NCI-H69 (cell line): ENCODE data around the gene TDP1.

Source experiments
- DNase-seq: peaks from one replicate; lab custom pipeline; 2025; lab: John Stamatoyannopoulos, UW

The TDP1 gene

DNA sequence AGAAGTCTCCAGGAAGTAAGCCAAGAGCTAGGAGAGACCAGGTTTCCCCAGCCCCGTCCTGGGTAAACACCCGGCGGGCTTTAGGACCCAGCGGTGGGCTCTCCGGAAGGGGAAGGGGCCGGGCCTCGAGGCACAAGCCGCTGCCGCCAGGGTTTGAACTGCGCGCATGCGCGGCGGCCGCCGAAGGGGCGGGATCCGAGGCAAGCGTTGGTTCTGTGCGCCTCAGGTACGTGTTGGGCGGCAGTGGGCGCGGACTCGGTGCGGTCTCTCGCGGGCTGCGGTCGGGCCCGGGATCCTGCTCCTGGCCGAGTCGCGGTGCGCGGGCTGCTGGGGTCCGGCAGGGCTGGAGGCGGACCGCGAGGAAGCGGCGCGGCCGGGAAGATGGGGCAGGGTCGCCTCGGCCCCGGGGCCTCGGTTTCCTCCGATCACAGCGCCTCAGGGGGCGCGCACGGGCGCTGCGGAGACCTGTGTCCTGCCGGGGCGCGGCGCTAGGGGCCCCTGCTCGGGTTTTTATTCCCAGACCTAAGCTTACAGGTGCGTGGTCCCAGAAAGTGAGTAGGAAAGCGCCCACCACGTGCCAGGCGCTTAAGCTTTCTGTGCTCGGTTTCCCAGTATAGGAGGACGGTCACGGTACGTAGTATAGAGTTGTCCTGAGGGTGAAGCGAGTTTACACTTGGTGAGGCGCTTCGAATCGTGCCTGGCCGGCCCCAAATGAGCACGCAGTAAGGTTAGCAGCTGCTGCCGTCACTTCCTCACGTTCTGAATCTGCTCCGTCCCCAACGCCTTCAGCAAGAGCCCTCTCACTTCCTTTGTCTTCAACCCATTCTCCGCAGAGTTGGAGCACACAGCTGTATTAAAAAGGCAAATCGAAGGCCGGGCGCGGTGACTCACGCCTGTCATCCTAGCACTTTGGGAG is at the start of gene TDP1:
TSS of gene TDP1 (plus strand) at position 183 of the 916 bp plus-strand sequence. CDS start 7,188 bp downstream, outside the sequence.
- peak; percentile 99 for DNase-seq

DNA sequence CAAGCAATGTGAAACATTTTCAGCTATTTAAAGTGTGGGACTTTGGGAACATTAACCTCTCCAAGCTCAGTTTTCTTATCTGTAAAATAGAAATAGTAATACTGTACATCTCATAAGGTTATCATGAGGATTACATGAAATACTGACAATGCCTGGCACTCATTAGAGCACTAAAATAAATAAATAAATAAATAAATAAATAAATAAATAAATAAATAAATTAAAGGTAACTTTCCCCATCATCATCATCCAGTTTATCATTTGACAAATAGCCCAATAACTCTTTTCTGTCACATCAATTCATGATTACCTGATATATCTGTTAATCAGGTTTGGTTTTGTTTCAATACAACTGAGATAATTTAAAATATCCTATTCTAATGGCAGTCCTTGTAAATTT is 49.7 kb upstream of the TDP1 start:
- no peak for DNase-seq

GRCh38 chr14:89907655-89908054 is 48.1 kb upstream of the TDP1 start:
- DNase-seq = peak; percentile 48

DNA sequence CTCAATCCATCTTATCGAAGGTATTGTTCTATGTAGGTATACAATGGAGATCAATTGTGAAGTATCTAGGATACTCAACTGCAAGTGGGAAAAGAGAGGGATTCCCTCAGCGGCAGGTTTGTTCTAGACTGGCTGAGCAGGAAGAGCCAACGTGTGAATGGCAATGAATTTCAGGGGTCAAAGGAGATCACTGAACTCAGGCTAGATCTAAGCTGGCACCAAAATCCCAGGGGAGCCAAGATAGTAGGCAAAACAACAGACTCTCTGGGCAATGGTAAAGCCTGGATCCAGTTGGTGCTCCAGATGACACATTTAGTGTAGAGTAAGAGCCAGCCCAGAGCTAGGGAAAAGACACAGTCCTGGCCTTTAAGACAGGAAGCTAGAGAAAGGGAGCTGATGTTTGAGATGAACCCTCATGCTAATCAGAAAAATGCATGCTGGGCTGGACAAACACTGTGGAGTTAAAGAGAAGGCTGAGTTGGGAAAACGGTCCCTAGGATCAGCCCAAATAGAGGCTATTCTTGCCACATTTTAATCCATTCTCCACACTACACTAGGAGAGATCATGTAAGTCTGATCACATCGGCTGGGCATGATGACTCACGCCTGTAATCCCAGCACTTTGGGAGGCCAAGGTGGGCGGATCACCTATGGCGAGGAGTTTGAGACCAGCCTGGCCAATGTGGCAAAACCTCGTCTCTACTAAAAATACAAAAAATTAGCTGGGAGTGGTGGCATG is 46.8 kb upstream of the TDP1 start:
- DNase-seq = peak; percentile 82

GRCh38 chr14:89909586-89909985 is 46.1 kb upstream of the TDP1 start:
- no peak for DNase-seq

GRCh38 chr14:89910691-89911009 is 45.1 kb upstream of the TDP1 start:
- no peak for DNase-seq

GRCh38 chr14:89911010-89911919 is 44.5 kb upstream of the TDP1 start:
- peak; percentile 74 for DNase-seq

- DNase-seq = no peak
These were observed 43.5 kb upstream of the TDP1 start for GRCh38 chr14:89912221-89912620.

GRCh38 chr14:89912667-89913211 is 43.0 kb upstream of the TDP1 start:
- DNase-seq = peak; percentile 91

DNA sequence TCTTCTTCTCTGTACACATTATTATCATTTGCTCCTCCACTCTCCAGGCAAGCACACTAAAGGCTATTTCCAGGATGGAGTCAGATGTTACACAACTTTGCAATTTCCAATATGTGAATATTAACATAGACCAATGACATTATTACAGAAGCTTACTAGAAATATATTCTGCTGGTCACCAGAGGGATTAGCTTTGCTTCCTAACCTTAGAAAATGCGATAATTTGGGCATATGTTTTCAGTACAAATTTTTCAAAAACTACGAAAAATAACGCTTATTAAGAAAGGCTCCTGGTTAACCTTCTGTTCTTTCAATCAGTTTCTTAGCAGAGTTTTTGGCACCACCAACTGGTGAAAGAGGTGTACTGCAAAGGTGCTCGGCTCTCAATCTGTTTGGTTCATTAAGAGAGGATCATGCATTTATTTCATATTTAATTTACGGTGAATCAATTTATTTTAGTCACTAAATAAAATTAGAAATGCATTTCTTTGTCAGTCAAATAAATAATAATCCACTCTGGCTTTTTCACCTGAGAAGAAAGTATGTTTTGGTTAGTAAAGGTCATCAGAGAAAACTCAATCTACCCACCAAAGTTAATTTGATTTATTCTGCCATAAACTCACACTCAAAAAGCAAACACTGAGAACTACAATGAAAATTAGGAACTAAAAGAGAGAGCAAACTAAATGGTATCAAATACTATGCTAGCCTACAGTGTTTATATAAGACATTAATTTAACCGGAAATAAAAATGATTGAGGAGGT is 40.4 kb upstream of the TDP1 start:
- DNase-seq = peak; percentile 77

DNA sequence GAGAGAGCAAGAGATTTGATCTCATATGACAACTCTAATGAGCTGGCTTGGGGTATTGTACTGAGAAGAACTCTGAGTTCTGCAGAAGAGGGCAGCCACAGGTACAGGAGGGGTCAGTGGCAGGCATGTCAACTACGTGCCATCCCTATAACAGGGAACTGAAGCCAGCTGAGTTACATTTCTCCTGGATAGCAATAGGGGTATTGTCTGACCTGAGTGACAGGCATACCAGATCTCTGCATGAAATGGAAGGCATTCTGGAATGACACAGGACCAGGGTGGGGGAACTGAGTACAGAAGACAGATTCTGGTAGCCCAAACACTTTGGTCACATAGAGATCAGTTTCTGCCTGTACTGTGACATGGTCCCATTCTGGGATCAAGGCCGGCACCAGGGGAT is 37.0 kb upstream of the TDP1 start:
- DNase-seq = no peak

DNA sequence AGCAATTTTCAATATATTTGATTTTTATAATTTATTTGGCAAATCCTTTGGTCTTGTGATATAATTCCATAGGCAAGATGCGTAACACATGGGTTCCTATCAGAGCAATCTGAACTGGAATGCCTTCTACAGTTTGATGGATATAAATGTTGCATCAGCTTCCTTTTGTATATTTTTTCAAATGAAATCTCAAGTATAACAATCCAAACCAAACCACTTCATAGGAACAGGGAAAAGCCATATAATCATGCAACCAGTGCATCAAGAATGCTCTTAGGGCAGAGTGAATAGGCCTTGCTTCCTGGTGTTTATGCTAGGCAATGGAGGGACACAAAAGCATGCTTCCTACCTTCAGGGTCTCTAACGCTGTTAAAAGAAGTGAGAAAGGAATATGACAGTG is 35.7 kb upstream of the TDP1 start:
- no peak for DNase-seq

DNA sequence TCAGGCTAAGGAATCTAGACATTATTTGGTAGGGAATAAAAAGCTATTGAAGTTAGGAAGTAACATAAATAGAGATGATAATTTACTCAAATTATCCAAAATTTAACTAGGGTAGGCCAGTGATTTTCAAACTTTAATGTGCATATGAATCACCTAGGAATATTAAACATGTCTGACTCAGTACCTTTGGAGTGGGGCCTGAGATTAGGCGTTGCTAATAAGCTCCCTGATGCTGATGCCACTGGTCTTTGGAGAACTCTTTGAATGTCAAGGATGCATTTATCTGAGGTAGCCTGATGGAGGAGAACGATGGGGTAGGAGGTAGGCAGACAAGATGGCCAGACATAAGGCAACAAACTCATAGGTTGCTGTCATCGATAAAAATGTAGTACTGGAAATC is 34.4 kb upstream of the TDP1 start:
- no peak for DNase-seq

GRCh38 chr14:89922031-89922907 is 33.5 kb upstream of the TDP1 start:
- no peak for DNase-seq

GRCh38 chr14:89924268-89924667 is 31.5 kb upstream of the TDP1 start:
- no peak for DNase-seq

- DNase-seq = no peak
These were observed 29.0 kb upstream of the TDP1 start for GRCh38 chr14:89926694-89927093.

- no peak for DNase-seq
These were observed 28.4 kb upstream of the TDP1 start for GRCh38 chr14:89927186-89927865.

DNA sequence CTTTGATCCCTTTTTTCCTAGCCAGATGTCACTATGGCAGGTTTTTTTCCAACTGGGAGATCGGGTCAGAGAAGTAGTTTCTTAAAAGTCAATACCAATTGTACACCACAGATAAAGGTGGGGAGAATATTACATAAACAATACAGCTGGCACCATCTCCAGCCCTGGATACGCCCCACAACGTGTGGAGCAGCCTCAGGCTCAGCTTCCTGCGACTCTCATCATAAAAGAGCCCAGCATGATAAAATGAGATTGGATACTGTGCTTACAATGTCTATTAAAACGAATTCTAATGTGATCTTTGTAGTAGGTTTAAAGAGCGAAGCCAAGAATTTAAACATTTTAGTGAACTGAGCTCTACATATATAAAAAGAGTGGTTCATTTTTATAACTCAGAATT is 22.7 kb upstream of the TDP1 start:
- peak; percentile 98 for DNase-seq

GRCh38 chr14:89936654-89937185 is 19.0 kb upstream of the TDP1 start:
- DNase-seq = peak; percentile 62
